ENCODE results near the gene VTCN1. TPM values are rescaled to one million over a fixed set of nuclear protein-coding genes. Genes with fewer than 3 reads are reported as not detected.
"Not testable (repeated sequence)": the region's sequence is repeated elsewhere in the genome, so short reads cannot be mapped to it uniquely, and the experiment has no call there.

VTCN1 gene
- total RNA-seq, 4 donors from 2014 or later = 1.7 to 9.4 (median 3.4) TPM

GRCh38 chr1:117161887-117162286 is 48.8 kb downstream of the VTCN1 start:
- H3K27me3 ChIP-seq = no peaks in the 10 kb centered on the region
- no peaks in the 10 kb centered on the region for H3K36me3 ChIP-seq
- TF ChIP-seq POLR2AphosphoS5 (IDR thresholded peaks at IDR 0.05) (no peak), CTCF (IDR thresholded peaks at IDR 0.05) (no peak), EP300 (IDR thresholded peaks at IDR 0.05) (no peak), POLR2A (IDR thresholded peaks at IDR 0.05) (no peak)
- no peaks in the 10 kb centered on the region for H3K9me3 ChIP-seq
- DNase-seq (ENCODE audit: low spot score in 2 of 2) = no peak
- no peaks in the 10 kb centered on the region for H3K4me1 ChIP-seq
- H3K4me3 ChIP-seq = no peak overlapping the region
- WGBS = 41% methylated on average over 1 of the region's 1 CpG
- H3K27ac ChIP-seq = no peak overlapping the region

- not testable (repeated sequence) for H3K27ac ChIP-seq; H3K27me3 ChIP-seq; H3K4me1 ChIP-seq; H3K36me3 ChIP-seq; DNase-seq (ENCODE audit: low spot score in 2 of 2); H3K9me3 ChIP-seq; H3K4me3 ChIP-seq
- WGBS = 88% methylated on average over 5 of the region's 5 CpGs
Measured at GRCh38 chr1:117151305-117151704, 59.4 kb downstream of the VTCN1 start.

DNA sequence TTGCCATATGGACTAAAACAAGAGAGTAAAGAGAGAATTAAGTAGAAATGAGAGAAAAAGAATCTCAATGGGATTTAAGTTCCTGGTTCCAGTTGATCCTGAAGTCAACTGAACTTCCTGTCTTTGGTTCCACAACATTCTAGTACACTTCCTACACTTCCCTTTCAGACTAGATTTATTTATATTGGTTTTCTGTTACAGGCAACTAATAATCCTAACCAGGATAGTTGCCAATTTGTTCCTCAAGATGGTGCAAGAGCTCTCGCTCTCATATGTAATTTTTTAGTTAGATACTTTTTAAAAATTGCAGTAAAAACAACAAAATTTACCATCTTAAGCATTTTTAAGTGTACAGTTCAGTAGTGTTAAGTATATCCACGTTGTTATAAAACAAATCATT is 60.4 kb downstream of the VTCN1 start:
- WGBS = 86% methylated on average over 2 of the region's 2 CpGs
- TF ChIP-seq CTCF (IDR thresholded peaks at IDR 0.05) (no peak), POLR2A (IDR thresholded peaks at IDR 0.05) (no peak), POLR2AphosphoS5 (IDR thresholded peaks at IDR 0.05) (no peak), EP300 (IDR thresholded peaks at IDR 0.05) (no peak)
- DNase-seq (ENCODE audit: low spot score in 2 of 2) = no peak

DNA sequence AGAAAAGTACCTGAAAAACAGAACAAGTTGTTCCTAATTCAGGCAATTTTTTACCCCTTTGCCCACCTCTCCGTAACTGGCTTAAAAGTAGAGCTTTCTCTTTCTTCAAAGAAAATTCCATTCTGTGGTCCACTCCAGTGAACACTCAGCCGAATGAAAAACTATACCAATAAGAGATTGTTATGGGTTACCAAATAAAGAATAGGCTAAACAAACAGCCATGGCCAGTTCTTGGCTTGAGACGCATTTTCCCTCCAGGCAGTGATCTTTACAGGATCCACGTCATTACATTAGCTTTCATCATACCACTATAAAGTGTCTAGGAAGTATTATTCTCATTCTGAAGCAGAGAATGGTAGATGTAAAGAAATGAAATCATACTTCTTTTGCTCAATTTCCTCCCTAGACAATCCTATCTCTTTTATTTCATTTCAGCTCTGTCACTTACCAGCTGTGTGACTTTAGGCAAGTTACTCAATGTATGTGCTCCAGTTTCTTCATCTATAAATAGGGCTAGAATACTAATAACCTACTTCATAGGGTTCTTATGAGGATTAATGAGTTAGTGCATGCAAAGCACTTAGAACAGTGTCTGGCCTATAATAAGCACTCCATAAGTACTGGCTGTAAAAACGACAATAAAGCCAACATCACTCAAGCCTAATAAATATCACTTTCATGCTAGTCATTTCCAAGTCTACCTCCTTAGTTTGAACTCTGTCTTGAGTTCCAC is 62.7 kb downstream of the VTCN1 start:
- Histone ChIP-seq H3K9me3 (no peaks in the 10 kb centered on the region), H3K36me3 (no peaks in the 10 kb centered on the region), H3K27ac (no peak overlapping the region), H3K27me3 (no peaks in the 10 kb centered on the region), H3K4me3 (no peak overlapping the region), H3K4me1 (no peaks in the 10 kb centered on the region)
- DNase-seq (ENCODE audit: low spot score in 2 of 2) = no peak
- 71% methylated on average over 5 of the region's 5 CpGs for WGBS
- TF ChIP-seq CTCF (IDR thresholded peaks at IDR 0.05) (no peak), POLR2A (IDR thresholded peaks at IDR 0.05) (no peak), POLR2AphosphoS5 (IDR thresholded peaks at IDR 0.05) (no peak), EP300 (IDR thresholded peaks at IDR 0.05) (no peak)

More for the DNA sequence above, 60.4 kb downstream of the VTCN1 start:
- H3K4me3 ChIP-seq = no peak overlapping the region
- H3K36me3 ChIP-seq = no peaks in the 10 kb centered on the region
- no peak overlapping the region for H3K27ac ChIP-seq
- H3K9me3 ChIP-seq = no peaks in the 10 kb centered on the region
- no peaks in the 10 kb centered on the region for H3K4me1 ChIP-seq
- H3K27me3 ChIP-seq = no peaks in the 10 kb centered on the region

DNA sequence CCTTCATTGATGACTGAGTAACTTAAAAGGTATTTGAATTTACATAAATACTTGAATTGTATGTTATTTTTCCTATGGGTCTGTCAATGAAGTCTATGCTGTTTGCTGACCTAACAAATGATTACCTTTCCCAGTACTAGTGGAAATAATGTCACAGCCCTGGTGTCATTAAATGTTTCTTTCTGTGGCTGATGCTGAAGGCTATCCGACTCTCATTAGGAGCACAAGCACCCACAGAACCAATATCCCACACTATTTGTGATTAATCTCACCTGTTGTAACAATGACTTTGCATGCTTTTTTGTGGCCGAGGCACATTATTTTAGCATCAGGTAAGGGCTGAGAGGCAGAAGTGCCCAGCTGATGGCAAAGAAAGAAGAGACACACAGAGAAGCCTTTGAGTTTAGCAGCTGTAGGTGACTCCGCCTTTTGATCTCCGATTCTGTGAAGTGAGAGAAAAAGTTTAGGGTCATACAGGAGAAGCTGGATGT is 63.3 kb downstream of the VTCN1 start:
- TF ChIP-seq POLR2AphosphoS5 (IDR thresholded peaks at IDR 0.05) (no peak), EP300 (IDR thresholded peaks at IDR 0.05) (no peak), POLR2A (IDR thresholded peaks at IDR 0.05) (no peak), CTCF (IDR thresholded peaks at IDR 0.05) (no peak)
- WGBS = 64% methylated on average over 4 of the region's 4 CpGs
- Histone ChIP-seq H3K27me3 (no peaks in the 10 kb centered on the region), H3K4me1 (no peaks in the 10 kb centered on the region), H3K27ac (no peak overlapping the region), H3K4me3 (no peak overlapping the region), H3K36me3 (no peaks in the 10 kb centered on the region), H3K9me3 (no peaks in the 10 kb centered on the region)
- DNase-seq (ENCODE audit: low spot score in 2 of 2) = no peak

All from suprapubic skin (tissue), 4 donors.